ENCODE results near the gene HERC4.

The HERC4 gene, protein sequence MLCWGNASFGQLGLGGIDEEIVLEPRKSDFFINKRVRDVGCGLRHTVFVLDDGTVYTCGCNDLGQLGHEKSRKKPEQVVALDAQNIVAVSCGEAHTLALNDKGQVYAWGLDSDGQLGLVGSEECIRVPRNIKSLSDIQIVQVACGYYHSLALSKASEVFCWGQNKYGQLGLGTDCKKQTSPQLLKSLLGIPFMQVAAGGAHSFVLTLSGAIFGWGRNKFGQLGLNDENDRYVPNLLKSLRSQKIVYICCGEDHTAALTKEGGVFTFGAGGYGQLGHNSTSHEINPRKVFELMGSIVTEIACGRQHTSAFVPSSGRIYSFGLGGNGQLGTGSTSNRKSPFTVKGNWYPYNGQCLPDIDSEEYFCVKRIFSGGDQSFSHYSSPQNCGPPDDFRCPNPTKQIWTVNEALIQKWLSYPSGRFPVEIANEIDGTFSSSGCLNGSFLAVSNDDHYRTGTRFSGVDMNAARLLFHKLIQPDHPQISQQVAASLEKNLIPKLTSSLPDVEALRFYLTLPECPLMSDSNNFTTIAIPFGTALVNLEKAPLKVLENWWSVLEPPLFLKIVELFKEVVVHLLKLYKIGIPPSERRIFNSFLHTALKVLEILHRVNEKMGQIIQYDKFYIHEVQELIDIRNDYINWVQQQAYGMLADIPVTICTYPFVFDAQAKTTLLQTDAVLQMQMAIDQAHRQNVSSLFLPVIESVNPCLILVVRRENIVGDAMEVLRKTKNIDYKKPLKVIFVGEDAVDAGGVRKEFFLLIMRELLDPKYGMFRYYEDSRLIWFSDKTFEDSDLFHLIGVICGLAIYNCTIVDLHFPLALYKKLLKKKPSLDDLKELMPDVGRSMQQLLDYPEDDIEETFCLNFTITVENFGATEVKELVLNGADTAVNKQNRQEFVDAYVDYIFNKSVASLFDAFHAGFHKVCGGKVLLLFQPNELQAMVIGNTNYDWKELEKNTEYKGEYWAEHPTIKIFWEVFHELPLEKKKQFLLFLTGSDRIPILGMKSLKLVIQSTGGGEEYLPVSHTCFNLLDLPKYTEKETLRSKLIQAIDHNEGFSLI

DNA sequence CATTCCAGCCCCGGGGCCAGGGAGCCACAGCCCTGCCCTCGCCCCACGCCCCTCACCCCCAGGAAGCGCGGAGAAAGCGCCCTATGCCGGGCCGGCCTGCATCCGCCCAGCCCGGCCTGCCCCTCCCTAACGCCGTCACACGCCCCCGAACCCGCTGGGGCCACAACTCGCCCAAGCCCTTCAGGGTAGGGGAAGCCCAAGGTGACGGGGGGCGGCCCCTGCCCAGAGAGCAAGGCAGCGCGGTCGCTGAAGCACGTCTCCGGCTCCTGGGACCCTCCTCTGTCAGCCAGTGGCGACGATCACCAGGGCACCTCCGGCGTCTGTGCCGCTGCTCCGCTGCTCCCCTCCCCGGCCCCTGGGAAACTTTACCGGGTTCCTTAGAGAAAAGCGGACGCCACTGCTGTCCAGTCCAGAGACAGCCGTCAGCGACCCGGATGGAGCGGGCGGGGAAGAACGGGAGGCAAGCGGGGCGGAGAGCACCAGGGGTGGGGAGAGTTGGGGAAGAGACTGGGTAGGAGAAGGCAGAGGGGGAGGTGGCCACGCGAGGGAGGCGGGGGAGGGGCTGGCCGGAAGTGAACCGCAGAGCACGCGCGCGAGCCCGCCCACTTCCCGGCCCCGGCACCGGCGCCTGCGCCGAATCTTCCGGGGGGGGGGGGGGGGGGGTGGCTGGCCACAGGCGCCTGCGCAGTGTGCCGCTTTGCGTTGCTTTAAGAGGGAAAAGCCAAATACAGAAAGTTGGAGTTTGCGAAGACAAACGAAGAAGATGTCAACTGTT is at the start of gene HERC4:
Gene HERC4 (minus strand): TSS at position 509 of the 775 bp plus-strand sequence. CDS start 2,175 bp downstream, outside the sequence.
- peak; percentile 58 for DNase-seq

DNA sequence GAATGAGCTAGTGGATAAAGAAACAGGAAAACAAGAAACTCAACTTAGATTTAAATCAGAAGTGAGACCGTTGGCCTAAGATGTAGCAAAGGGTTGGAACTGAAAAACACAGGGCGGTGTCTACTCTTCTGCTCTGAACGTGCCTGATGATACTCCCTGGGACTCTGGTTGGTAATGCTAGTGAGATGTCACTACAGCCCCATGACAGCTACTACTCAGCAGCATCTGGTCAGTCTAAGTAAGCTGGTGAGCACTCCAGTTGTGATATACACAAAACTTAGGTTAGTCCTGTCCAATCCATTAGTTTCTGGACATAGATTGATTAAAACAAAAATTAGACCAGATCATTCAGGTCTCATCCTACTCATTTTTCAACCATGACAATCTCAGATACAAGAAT is 49.6 kb upstream of the HERC4 start:
- DNase-seq = no peak

DNA sequence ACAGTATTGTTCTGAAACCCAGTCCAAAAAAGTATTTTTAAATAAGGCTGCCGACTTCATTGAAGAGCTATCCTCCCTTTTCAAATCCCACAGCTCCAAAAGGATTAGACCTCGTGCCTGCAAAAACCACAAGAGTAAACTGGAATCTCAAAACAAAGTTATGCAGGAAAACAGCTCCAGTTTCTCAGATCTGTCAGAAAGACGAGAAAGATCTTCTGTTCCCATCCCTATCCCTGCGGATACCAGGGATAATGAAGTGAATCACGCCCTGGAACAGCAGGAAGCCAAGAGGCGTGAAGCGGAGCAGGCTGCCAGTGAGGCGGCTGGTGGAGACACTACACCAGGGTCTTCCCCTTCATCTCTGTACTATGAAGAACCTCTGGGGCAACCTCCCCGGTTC is 46.8 kb upstream of the HERC4 start:
- DNase-seq = no peak

DNA sequence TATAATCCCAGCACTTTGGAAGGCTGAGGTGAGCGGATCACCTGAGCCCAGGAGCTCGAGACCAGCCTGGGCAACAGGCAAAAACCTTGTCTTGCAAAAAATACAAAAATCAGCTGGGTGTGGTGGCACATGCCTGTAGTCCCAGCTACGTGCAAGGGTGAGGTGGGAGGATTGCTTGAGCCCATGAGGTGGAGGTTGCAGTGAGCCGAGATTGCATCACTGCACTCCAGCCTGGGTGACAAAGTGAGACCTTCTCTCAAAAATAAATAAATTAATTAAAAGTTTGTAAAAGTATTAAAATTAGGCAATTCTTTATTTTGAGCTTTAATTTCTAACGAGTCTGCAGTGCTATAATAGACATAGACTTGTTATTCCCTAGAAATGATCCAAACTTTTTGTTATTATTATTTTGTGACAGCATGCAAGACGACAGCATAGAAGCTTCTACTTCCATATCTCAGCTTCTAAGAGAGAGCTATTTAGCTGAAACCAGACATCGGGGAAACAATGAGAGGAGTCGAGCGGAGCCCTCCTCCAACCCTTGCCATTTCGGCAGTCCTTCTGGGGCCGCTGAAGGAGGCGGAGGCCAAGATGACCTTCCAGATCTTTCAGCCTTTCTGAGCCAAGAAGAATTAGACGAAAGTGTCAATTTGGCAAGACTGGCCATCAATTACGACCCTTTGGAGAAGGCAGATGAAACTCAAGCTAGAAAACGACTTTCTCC is 46.1 kb upstream of the HERC4 start:
- no peak for DNase-seq

DNA sequence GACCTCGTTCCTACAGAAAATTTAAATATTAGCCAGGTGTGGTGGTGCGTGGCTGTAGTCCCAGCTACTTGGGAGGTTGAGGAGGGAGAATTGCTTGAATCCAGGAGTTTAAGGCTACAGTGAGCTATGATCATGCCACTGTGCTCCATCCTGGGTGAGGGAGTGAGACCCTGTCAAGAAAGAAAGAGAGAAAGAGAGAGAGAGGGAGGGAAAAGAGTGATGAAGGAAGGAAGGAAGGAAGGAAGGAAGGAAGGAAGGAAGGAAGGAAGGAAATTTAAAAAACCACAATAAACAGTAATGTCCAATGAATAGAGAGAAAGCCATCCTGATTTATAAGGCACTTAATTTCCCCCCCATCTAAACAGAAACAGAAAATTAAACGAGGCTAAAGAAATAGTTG is 43.6 kb upstream of the HERC4 start:
- no peak for DNase-seq

DNA sequence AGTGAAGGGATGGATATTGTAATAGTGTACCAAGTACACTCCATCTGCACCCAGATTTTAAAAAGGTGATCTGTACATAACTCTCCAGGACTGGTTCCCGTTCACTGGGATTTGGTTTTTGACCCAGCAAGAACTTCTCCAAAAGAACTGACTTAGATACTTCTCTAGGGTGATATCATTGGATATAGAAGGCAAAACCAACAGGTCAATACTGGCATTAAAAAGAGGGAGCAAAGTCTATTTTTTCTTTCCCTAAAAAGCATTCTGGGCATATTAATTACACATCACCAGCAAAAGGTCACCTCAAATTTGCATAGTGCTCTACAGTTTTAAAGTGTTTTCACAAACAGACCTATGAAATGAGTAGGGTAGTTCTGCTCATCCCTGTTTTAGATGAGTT is 37.8 kb upstream of the HERC4 start:
- DNase-seq = no peak

DNA sequence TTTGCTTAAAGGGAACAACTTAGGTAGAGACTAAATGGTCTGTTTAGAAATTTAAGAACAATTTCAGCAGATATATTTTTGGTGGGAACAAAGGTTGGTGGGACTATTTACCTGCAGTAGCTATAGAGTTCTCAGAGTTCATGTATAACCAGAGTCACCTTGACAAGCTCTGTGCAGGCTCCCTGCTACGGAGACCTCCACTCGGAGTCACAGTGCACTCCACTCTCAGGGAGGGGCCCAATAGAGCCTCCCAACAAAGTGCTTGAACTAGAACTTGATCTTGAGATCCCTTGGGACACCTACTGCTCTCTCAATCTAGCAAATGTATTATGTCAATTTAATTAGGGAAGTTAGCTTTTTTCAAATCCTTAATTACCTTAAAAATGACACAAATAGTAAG is 36.5 kb upstream of the HERC4 start:
- DNase-seq = no peak

DNA sequence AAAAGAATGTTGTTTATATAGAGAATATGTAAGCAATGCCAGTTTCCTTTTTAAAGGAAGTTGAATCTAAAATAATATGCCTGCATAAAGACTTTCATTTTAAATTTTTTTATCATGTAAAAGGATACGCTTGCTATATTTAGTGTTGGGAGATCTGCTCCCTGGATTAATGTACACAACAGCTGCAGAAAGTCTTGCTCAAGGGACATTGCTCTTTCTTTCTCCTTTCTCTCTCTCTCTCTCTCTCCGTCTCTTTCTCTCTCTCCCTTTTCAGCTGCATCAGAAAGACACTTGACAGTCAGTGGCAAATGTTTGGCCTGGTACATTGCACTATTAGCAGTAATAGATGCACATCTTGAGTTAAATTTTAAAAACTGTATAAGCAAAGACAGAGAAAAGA is 34.9 kb upstream of the HERC4 start:
- DNase-seq = no peak

DNA sequence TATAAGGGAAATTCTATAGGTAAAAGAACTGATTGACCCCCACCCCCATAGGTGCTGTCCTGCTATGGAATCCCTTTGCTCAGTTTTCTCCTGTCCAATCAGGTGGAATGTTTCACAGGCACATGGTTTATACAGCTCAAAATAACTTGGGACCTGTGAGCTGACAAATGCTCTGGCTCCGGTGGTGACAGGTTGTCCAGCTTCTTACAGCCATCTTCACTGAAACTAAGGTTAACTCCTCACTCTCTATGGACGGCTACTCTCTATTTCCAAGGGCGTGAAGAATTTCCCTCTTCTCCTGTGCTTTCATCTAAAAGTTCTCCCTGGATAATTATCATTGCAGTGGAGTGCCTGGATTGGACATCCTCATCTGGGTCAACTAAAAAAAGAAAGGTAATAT is 34.2 kb upstream of the HERC4 start, which contains the start of gene MYPN:
Gene MYPN (plus strand): TSS at position 158 of the 400 bp plus-strand sequence. CDS start 11,951 bp downstream, outside the sequence.
- no peak for DNase-seq

DNA sequence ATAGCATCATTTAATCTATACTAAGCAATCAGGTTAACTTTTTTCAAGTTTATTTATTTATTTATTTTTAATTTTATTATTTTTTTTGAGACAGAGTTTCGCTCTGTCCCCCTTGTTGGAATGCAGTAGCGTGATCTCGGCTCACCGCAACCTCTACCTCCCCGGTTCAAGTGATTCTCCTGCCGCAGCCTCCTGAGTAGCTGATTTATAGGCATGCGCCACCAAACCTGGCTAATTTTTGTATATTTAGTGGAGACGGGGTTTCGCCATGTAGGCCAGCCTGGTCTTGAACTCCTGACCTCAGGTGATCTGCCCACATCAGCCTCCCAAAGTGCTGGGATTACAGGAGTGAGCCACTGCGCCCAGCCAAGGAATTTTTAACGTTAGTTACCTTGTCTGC is 33.6 kb upstream of the HERC4 start:
- no peak for DNase-seq

DNA sequence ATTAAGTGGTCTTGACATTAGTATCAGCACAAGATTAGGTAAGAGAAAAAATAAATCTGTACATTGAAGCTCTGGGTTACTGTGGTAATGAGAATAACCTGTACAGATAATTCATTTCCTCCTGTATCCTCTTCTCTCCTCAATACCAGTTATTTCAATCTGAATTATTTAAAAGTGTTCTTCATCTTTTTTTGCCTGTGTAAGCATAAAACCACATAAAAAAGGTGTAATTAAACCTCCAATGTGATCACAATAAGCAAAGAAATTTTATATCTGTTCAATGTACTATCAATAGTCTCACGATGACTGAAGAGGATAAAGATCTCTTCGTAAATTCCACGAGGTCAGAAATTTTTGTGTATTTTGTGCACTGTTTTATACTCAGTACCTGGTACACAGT is 33.0 kb upstream of the HERC4 start:
- no peak for DNase-seq

DNA sequence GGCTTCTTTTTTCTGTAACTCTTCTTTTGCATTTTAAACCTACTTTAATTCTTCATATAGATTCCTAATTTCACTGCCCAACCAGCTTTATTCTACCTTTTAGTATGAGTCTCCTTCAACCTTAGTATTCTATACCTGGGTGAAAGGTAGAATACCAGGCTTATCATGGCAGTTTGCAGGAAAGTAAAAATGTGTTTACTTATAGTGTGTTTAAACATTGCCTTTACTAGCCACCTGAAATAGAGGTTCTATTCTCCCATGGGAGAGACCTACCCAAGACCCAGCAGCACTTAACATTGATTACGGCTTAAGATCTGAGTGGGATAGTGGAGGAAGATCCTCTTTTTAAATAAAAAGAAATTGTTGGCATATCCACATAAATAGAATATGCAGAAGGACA is 32.6 kb upstream of the HERC4 start:
- DNase-seq = no peak

DNA sequence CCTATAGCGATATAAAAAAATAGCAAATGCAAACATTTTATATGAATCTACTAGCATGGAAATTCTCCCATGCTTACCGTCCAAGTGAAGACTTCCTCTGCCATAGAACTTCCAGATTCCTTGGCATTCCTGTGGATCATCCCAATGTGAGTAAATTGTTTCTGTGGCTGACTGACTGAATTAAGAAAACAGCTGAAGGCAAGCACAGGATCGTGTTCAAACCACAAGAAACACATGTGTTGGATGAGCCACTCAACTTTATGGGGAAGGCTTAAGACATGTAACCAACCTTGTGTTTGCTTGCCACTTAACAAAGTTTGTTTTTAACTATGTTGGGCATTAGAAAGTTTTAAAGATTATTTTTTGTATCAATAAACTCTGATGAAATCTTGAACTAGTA is 31.6 kb upstream of the HERC4 start:
- no peak for DNase-seq

DNA sequence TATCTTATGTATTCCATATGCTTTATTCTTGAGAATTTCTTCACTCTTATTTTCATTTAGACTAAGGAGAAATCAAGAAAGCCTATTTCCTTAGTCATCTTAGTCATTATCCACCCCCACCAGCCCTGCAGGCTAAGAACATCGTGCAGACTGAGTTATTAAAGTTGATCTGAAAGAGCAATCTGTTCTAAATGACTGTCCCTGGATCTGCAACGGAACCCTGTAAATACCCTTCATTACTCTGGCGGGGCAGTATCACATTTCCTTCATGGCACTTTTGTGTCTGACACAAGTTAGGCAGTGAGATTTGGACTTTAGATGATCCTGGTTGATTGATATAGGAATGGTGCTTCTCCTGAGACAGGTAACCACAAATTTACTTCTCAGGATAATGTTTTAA is 30.7 kb upstream of the HERC4 start:
- no peak for DNase-seq

DNA sequence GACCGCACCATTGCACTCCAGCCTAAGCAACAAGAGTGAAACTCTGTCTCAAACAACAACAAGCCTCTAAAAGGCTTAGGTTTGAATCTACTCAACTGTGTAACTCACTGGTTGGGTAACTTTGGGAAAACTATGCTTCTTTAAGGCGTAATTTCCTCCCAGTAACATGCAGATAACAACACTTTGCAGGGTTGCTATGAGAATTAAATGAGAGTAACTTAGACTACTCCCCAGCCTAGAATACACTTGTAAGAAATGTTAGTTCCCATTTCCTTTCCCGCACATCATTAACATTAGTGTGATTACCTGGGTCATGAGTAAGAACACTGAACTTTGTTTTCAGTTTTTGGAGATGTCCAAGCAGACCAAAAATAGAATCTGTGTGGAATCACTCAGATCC is 28.8 kb upstream of the HERC4 start:
- no peak for DNase-seq

DNA sequence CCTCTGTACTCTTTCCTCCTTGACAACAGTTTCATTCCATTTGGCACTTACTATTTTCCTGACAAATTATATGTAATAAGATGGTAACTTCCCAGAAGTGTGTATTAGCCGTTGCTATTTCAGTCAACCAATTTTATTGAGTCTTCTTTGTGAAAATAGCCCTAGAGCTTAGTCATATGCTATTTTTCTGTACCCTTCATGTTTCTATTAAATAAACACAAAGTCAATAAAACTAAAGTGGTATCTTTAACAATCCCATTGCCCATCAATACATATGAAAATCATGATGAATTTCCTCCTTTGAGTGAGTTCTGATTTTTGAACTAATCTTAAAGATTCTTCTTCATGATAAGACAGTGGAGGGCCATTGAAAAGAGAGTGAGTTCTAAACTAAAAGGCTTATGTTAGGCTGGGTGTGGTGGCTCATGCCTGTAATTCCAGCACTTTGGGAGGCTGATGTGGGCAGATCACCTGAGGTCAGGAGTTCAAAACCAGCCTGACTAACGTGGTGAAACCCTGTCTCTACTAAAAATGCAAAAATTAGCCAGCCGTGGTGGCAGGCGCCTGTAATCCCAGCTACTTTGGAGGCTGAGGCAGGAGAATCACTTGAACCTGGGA is 28.3 kb upstream of the HERC4 start:
- no peak for DNase-seq

DNA sequence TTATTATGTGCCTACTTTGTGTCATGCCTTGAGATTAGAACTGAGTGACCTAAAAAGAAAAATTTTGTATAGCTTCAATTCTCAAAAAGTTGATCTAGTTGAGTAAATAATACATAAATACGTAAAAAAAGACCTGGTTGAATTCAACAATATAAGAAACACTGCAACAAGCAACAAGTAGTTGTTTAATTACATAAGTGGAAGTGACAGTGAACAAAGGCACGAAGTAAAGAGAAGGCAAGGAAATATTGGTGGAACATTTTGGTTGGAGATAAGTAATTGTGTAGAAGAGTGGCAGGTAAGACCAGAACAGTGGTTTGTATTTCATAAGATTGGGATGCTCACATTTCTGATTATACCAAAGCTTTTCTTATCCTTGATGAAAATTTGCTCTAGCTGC is 26.0 kb upstream of the HERC4 start:
- DNase-seq = no peak

DNA sequence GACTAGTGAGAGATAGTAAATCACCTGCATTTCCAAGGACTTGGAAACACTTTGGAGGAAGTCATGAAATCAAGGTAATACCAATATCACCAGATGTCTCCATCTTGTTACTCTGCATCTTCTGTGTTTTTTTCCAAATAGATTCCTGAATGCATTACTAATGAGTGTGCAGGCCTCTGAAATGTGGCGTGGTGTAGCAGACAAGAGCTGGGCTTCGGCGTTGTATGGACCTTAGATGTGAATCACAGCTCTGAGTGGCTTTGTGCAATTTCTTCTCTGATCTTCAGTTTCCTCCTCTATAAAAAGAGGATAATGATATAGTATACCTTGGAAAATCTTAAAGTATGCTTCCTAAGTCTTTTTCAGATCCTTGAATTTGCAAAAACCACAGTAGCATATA is 24.7 kb upstream of the HERC4 start:
- DNase-seq = no peak

DNA sequence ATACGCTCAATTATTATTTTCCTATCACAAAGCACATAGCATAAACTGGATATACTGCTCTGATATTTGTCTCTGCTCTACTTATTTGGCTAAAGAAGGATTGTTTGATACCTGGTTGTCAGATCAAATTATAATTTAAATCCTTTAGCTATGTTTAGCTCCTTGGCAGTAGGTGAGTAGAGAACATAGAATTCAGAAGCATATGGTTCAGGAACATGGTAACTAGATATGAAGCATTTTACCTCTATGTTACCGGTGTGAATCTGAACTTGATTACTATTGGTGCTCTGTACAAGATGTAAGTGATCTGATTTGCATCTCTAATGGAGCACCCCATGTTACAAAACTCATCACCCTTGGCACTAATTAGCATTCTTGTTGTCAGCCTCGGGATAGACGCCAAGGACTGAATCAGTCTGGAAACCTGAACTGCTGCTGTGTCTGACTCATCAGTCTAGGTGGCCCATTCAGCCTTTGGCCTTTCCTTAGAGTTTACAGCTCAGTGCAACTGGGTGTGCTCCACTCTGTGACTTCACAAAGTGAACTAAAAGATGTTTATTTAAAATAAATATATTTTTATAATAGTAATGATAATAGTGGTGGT is 21.9 kb upstream of the HERC4 start:
- DNase-seq = no peak

DNA sequence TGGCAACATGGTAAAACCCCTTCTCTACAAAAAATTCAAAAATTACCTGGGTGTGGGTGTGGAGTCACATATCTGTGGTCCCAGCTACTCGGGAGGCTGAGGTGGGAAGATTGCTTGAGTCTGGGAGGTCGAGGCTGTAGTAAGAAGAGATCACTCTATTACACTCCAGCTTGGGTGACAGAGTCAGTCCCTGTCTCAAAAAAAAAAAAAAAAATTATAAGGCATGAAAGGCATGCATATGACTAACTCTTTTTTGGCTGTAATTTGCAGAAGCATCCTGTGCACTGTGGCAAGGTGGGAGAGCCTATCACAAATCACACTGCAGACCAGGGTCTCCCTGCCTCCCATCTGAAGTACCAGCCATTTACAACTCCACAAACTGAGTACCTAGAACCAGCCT is 20.1 kb upstream of the HERC4 start:
- DNase-seq = no peak

DNA sequence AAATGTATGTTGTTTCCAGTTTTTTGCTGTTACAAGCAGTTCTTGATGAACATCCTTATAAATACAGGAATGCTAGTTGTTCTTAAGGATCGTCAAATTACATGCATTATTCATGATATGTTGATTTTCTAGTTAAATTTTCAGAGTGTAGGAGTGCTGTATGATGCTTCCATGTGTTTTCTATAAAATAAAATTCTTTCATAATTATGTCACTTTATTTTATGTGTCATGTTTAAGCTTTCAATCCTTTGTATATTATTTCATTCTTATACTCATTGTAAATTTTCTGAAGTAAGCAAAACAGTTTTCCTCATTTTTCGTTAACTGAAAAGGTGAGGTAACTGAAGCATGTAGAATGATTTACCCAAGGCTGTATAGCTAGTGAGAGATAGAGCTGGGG is 17.4 kb upstream of the HERC4 start:
- no peak for DNase-seq
